ENCODE data around the gene KAZN.

KAZN gene

DNA sequence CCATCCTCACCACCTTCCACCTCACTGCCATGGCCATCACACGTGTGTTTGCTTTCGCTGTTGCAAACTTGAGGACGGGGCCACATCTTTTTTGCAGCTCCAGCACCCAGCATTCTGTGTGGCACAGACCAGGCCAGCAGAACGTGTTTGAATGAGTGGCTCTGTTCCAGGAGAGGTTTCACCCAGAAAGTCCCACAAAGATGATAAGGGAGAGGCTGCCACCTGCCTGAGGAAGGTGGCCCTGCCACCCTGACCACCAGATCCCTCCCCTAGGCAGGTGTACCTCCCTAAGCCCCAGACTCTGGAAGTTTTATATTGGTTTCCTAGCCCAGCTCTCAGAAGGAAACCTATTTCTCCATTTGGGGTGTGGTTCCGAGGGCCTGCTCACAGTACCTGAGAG lies 252.1 kb downstream of the KAZN start:
- FAIRE-seq (no peak), DNase-seq (ENCODE audit: insufficient read length, low spot score) (no peak)
- no peak for TF ChIP-seq POLR2A (IDR thresholded peaks at IDR 0.05; ENCODE audit: low read depth, low read length)

DNA sequence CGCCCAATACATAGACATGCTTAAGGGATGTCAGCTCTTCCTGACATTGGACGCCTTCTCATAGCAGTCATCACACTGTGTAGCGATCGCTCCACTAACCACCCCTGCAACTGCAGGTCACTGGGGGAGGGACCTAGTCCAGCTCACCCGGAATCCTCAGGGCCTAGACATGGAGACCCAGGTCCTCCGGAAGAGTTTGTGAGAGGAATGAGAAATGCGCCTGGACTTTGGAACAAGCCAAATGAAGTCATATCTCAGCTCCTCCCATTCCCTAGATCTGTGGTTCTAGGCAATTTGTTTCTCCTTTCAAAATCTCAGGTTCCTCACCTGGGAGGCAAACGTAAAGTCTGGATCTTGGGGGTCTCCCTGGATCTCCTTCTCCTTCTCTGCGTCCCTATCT lies 253.3 kb downstream of the KAZN start:
- no peak for TF ChIP-seq POLR2A (IDR thresholded peaks at IDR 0.05; ENCODE audit: low read depth, low read length)
- FAIRE-seq: no peak
- no peak for DNase-seq (ENCODE audit: insufficient read length, low spot score)

DNA sequence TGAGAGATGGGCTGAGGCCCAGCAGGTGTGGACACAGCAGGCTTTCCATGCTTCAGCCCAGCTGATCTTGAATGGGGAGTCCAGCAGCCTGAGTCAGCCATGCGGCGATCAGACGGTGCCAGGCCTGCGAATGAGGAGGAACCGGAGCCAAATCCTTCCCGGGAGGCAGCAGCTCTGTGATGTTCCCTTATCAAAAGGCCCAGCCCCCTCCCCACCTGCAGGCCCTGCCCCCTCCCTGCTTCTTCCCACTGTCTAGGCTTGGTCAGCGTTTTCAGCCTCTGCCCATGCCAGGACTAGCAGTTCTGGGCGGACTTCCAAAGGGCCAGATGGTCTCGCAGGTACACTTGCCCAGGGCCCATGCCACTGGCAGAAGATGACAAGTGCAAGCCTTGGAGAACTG lies 253.8 kb downstream of the KAZN start:
- DNase-seq (ENCODE audit: insufficient read length, low spot score) (no peak), FAIRE-seq (no peak)

DNA sequence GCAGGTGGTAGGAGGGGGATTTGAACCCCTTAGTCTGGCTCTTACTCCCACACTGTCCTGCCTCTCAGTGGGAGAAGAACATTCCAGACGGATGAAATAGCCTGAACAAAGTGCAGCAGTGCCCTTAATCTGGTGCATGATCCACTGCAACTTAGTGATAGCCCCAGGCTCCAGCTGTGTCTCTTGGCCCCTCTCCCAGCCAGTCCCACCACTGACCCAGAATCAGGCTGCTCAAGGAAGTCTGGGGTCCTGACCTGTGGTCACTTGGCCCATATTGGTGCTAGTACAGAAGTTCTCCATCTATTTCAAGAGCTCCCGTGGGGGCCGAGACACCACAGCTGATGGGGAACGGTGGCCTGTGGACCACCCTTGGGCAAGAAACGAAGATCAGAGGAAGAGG lies 255.0 kb downstream of the KAZN start:
- TF ChIP-seq POLR2A (IDR thresholded peaks at IDR 0.05; ENCODE audit: low read depth, low read length): no peak
- FAIRE-seq (no peak), DNase-seq (ENCODE audit: insufficient read length, low spot score) (no peak)

More for the DNA sequence above, 253.8 kb downstream of the KAZN start:
- TF ChIP-seq POLR2A (IDR thresholded peaks at IDR 0.05; ENCODE audit: low read depth, low read length): no peak

DNA sequence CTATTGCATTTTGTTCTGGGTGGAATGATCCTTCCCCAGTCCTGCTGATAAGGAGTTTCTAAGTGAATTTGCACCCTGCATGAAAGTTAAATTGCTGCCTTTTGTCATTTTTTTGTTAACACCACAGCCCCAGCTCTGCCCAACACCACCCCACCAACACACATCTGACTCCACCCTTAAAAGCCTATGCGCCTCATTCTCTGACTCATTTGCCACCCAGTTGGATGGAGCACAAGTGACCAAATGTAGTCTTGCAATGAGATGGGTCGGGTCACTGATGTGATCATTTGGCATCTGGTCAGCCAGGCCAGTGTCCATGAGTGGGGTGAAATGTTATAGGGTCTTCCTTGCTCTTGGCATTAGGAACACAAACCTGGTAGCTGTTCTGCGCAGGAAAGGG lies 256.8 kb downstream of the KAZN start:
- FAIRE-seq (no peak), DNase-seq (ENCODE audit: insufficient read length, low spot score) (peak; percentile 19)
- no peak for TF ChIP-seq POLR2A (IDR thresholded peaks at IDR 0.05; ENCODE audit: low read depth, low read length)

DNA sequence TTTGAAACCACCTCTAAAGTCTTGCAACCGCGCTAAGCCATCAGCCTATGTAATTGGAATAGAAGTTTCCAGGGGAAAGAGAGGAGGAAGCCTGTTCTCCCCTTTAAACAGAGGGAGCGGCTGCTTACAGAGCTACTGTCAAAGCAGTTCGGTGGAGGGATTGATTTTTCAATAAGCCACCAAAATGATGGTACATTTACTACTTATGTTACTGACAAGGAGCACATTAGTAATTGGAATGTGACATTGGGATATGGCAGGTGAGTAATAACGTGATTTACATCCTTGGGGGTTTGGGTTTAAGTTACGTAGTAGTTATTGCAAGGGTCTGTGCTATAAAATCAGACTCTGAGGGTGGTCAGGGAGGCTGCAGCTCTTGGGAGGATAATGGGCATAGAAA lies 257.3 kb downstream of the KAZN start:
- FAIRE-seq (no peak), DNase-seq (ENCODE audit: insufficient read length, low spot score) (no peak)
- TF ChIP-seq POLR2A (IDR thresholded peaks at IDR 0.05; ENCODE audit: low read depth, low read length): no peak

DNA sequence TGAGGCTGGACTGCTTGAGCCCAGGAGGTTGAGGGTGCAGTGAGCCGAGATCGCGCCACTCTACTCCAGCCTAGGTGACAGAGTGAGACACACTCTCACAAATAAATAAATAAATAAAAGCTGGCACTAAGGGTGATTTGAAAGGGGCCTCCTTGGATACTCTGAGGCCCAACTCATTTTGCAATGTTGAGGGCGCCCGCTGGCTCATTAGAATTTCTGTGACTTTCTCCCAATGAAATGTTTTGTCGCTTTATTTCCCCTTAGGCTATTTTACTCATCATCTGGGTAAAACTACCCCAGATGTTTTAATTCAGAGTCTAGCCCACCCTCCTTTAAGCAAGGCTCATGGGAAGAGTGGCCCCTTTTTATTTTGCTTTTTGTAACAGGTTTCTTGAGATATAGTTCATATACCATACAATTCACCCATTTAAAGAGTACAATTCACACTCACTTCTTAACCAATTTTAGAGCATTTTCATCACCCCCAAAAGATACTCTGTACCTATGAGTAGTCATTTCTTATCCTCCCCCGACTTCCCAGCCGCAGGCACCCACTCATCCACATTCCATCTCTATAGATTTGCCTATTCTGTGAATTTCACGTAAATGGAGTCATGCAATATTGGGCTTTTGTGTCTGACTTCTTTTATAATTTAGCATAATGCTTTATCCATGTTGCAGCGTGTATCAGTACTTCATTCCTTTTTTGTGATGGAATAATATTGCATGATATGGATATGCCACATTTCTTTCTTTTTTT lies 259.1 kb downstream of the KAZN start:
- TF ChIP-seq POLR2A (IDR thresholded peaks at IDR 0.05; ENCODE audit: low read depth, low read length): no peak
- DNase-seq (ENCODE audit: insufficient read length, low spot score): no peak
- FAIRE-seq: no peak

DNA sequence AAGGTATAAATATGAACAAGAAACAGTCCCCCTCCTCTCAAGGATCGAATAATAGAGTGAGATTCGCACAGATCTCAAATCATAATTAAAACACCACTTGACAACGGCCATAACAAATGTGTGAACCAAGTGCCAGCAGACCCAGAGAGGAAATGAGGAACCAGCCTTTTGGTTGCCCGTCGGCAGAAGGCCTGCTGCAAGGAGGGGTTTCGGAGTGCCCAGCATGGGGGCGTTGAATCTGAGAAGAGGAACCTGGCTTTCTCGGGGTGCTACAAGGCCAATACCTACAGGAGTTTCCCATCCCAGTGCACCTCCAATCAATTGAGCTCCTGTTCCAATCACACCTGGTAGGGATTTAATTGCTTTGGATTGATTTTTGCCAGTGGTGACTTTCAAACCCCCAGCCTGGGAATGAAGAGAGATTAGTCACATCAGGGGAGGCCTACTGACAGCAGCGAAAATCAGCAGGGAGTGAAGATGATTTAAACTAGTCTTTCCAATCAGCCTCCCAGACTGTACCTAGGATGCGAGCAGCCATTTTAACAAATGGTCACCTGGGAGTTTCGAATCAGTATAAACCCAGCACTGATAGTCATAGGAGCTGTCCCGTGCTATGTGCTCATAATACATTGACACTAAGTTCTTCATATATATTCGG lies 263.8 kb downstream of the KAZN start:
- no peak for DNase-seq (ENCODE audit: insufficient read length, low spot score)

DNA sequence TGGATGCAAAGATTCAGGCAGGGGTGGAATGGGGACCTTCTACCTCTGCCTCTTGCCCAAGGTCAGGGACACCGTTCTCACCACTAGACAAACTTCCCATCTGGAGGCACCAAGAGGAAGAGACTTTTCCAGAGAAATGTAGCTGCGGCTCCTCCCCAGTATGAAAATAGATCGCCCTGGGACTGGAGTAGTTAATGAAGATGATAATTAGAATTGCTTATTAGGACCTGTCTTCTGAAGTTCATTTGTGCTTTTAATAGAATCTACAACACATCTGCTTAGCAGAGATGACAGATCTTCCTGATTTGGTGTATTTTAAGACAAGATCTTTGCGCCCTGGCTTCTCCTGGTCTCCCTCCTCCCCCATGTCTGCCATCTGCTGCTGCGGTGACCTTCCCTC lies 266.6 kb downstream of the KAZN start:
- TF ChIP-seq POLR2A (IDR thresholded peaks at IDR 0.05; ENCODE audit: low read depth, low read length): no peak
- DNase-seq (ENCODE audit: insufficient read length, low spot score) (no peak), FAIRE-seq (no peak)

More for the DNA sequence above, 263.8 kb downstream of the KAZN start:
- no peak for TF ChIP-seq POLR2A (IDR thresholded peaks at IDR 0.05; ENCODE audit: low read depth, low read length)
- no peak for FAIRE-seq

DNA sequence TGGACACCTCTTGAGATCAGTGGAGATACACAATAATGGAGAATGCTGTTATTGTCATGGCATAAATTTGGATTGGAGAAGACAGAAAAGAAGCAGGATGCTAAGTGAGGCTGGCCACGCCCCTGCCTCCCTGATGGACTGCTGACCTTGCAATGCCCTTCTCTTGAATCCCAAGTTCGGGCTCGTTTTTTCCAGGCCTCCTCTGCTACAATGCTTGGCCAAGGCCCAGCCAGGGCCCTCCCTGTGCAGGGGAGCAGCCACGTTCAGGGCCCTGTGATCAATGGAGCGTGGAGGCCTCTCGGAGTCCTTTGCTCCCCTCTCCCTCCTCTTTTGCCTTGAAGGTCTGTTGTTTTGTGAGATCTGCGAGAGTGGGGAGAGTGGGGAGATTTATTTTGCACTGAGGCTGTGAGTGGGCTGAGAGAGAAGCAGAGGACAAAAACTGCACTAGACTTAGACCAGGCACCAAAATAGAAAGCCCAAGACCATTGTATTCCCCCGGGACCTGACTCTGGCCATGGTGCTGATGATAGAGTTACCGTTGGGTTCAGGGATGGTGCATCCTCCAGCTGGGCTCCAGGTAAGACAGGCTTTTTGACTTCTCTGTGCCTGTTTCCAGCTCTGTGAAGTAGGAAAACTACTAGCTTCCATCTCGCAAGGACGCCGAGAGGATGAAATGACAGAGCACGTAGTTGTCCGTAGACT lies 268.6 kb downstream of the KAZN start:
- FAIRE-seq (no peak), DNase-seq (ENCODE audit: insufficient read length, low spot score) (no peak)
- TF ChIP-seq POLR2A (IDR thresholded peaks at IDR 0.05; ENCODE audit: low read depth, low read length): no peak

DNA sequence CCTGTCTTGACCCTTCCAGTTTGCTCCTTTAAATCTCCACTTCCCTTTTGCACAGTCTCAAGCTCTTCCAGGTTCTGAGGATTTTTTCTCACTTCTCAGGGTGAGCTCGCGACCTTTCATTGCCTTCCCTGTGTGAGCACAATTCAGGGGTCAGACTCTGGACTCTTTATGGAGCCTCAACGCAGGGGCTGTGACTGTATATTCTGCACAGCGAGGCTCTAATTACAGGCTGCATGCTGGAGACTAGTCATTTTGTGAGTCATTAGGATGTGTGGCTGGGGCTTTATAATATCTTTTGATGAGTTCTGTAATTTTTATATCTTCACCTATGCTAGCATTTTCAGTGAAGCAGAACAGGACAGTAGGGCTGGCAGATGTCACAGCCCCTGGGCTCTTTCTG lies 270.7 kb downstream of the KAZN start:
- TF ChIP-seq POLR2A (IDR thresholded peaks at IDR 0.05; ENCODE audit: low read depth, low read length): no peak
- peak; percentile 10 for DNase-seq (ENCODE audit: insufficient read length, low spot score)
- FAIRE-seq: no peak

DNA sequence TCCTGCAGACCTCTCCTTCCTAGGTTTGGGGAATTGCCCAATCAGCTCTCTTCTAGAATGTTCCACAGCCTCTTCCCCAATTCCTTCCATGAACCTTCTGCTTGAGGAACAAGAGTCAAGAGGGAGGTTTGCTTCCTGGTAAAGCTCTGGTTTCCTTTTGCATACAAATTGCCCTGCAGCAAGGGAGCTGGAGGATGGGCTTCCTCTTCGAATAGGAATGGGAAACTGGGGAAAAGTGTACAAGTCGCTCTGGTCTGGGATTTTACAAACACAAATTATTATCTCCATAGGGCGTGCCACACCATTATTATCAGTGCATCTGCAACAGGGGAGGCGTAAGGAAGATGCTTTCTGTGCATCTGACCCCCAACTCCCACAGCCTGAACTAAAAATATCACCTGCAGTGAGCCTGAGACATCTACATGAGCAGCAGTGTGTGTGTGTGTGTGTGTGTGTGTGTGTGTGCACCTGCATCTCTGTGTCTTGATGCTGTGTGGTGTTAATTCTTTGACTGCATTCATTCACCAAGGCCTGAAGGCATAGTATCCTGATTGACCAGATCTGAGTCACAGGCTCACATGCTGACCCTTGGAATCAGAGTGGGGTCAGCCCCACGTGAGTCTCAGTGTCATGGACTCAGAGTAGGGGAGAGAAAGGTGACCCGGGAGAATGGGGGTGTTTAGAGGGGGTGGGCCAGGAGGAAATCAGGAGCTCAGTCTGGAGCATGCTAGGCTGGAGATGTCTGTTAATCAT lies 272.9 kb downstream of the KAZN start:
- TF ChIP-seq POLR2A (IDR thresholded peaks at IDR 0.05; ENCODE audit: low read depth, low read length): no peak
- FAIRE-seq: no peak
- no peak for DNase-seq (ENCODE audit: insufficient read length, low spot score)

DNA sequence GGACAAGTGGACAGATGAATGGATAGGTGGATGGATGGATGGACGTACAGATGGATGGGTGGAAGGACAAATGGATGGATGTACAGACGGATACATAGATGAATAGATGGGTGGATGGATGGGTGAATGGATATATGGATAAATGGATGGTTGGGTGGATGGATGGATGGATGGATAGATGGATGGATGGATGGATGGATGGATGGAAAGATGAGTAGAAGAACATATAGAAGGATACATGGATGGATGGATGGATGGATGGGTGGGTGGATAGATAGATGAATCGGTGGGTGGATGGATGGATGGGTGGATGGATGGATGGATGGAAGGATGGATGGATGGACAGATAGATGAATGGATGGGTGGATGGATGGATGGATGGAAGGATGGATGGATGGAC lies 274.3 kb downstream of the KAZN start:
- FAIRE-seq: no peak
- no peak for DNase-seq (ENCODE audit: insufficient read length, low spot score)
- no peak for TF ChIP-seq POLR2A (IDR thresholded peaks at IDR 0.05; ENCODE audit: low read depth, low read length)

DNA sequence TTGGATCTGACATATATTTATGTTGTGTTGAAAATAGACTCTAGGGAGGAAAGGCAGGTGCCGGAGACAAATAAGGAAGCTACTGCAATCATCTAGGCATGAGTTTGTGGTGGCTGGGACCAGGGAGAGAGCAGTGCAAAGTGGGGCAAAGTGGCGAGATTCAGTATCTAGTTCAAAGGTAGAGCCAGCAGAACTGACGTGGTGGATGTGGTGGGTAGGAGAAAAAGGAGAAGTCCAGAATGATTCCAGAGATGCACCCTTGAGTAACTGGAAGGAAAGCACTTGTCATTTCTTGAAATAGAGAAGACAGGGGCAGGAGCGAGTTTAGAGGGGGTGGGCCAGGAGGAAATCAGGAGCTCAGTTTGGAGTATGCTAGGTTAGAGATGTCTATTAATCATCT lies 275.2 kb downstream of the KAZN start:
- no peak for TF ChIP-seq POLR2A (IDR thresholded peaks at IDR 0.05; ENCODE audit: low read depth, low read length)
- FAIRE-seq (no peak), DNase-seq (ENCODE audit: insufficient read length, low spot score) (no peak)

All from H54 (cell line).